IPS-20b (cell line): ENCODE data around the gene IFITM2.

Experiments used
- H3K27ac ChIP-seq: one replicate; pipeline ENCODE4 v1.5.1; 2013; ENCODE audit warnings: low read length
- H3K27me3 ChIP-seq: 2 replicates; pipeline ENCODE4 v1.6.1; 2013; ENCODE audit warnings: mild to moderate bottlenecking, low read length, inconsistent platforms; ENCODE audit not compliant: insufficient read depth
- H3K36me3 ChIP-seq: 2 replicates; pipeline ENCODE4 v1.6.1; 2013; ENCODE audit warnings: low read depth, mild to moderate bottlenecking, inconsistent platforms, low read length, moderate library complexity; ENCODE audit not compliant: insufficient read depth
- H3K4me1 ChIP-seq: 2 replicates; pipeline ENCODE4 v1.6.1; 2013; ENCODE audit warnings: mild to moderate bottlenecking, control low read depth, inconsistent platforms, low read length, moderate library complexity; ENCODE audit not compliant: insufficient read depth
- H3K4me3 ChIP-seq: 2 replicates; pipeline ENCODE4 v1.5.1; 2013; ENCODE audit warnings: mild to moderate bottlenecking, low read length, inconsistent platforms
- H3K9ac ChIP-seq: 2 replicates; pipeline ENCODE4 v1.6.1; 2013; ENCODE audit warnings: low read depth, mild to moderate bottlenecking, inconsistent platforms, low read length, moderate library complexity
- H3K9me3 ChIP-seq: 2 replicates; pipeline ENCODE4 v1.6.1; 2013; ENCODE audit warnings: mild to moderate bottlenecking, low read depth, low read length, inconsistent platforms; ENCODE audit not compliant: insufficient read depth

IFITM2 gene

GRCh38 chr11:272931-273198 is 34.8 kb upstream of the IFITM2 start:
- no peak overlapping the region for H3K9ac ChIP-seq
- no peaks in the 10 kb centered on the region for H3K9me3 ChIP-seq
- H3K4me1 ChIP-seq, result peaks cover 5% of the 10 kb centered on the region; the same call in 1 of the 2 replicates
- no peak overlapping the region for H3K4me3 ChIP-seq
- no peak overlapping the region for H3K27ac ChIP-seq
- H3K36me3 ChIP-seq, result no peaks in the 10 kb centered on the region
- peaks cover 10% of the 10 kb centered on the region; the same call in 1 of the 2 replicates for H3K27me3 ChIP-seq

DNA sequence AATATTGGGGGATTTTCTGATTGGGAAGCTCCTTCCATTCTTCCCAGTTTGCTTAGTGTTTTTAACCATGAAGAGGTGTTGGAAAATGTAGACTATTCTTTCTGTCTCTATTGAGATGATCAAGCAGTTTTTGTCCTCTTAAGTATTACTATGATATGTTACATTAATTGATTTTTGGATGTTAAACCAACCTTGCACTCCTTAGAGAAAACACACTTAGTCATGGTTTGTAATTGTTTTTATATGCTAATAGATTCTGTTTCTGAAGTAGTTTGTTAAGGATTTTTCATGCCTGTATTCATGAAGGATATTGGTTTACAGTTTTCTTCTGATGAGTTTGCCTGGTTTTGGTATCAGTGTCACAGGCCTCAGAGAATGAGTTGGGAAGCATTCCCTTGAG is 31.4 kb upstream of the IFITM2 start:
- no peak overlapping the region for H3K4me3 ChIP-seq
- no peak overlapping the region for H3K9ac ChIP-seq
- H3K27me3 ChIP-seq, result peaks cover 38% of the 10 kb centered on the region
- H3K9me3 ChIP-seq, result no peaks in the 10 kb centered on the region
- no peaks in the 10 kb centered on the region for H3K36me3 ChIP-seq
- no peaks in the 10 kb centered on the region; the same call in 1 of the 2 replicates for H3K4me1 ChIP-seq
- H3K27ac ChIP-seq, result no peak overlapping the region

- Histone ChIP-seq H3K36me3 (no peaks in the 10 kb centered on the region), H3K4me3 (no peak within 1 kb of the TSS), H3K9ac (no peak within 1 kb of the TSS), H3K27ac (no peak within 1 kb of the TSS), H3K27me3 (peaks cover 57% of the 10 kb centered on the region), H3K9me3 (no peaks in the 10 kb centered on the region), H3K4me1 (no peaks in the 10 kb centered on the region; the same call in 1 of the 2 replicates)
These were observed 29.3 kb upstream of the IFITM2 start, which contains the start of gene NLRP6 for GRCh38 chr11:278001-278951. NLRP6 (plus strand) TSS chr11:278407; CDS start chr11:278570, 163 bp downstream.

DNA sequence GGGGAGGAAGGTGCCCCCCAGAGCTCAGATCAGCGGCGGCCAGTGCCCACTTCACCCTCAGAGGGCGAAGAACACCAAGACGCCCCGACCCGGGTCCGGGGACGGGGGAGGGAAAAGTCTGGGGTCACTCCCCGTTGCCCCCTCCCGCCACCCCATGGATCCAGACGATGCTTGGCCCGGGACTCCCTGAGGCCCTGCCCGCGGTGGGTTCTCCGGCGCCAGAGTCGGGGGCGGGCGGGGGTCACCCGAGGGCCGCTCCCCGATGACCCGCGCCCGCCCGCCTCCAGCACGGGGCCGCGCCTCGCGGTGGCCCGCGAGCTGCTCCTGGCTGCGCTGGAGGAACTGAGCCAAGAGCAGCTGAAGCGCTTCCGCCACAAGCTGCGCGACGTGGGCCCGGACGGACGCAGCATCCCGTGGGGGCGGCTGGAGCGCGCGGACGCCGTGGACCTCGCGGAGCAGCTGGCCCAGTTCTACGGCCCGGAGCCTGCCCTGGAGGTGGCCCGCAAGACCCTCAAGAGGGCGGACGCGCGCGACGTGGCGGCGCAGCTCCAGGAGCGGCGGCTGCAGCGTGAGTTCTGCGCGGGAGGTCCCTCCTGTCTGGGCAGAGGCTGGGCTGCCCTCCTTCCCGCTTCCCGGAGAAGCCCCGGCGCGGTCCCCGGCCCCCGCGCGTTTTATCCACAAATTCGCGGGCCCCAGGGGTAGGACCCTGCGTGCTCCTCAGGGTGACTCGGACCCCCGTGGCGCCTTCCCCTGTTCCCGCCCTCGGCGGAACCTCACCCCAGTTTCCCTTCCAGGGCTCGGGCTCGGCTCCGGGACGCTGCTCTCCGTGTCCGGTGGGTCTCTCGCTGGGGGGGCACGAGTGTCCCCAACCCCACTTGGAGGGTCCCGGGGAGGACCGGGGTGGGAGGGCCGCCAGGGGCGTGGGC is 28.3 kb upstream of the IFITM2 start:
- Histone ChIP-seq H3K9ac (no peak overlapping the region), H3K4me3 (peak overlapping the region; percentile 13; the same call in 1 of the 2 replicates), H3K27me3 (peaks cover 57% of the 10 kb centered on the region), H3K4me1 (no peaks in the 10 kb centered on the region; the same call in 1 of the 2 replicates), H3K36me3 (no peaks in the 10 kb centered on the region), H3K9me3 (no peaks in the 10 kb centered on the region), H3K27ac (no peak overlapping the region)

DNA sequence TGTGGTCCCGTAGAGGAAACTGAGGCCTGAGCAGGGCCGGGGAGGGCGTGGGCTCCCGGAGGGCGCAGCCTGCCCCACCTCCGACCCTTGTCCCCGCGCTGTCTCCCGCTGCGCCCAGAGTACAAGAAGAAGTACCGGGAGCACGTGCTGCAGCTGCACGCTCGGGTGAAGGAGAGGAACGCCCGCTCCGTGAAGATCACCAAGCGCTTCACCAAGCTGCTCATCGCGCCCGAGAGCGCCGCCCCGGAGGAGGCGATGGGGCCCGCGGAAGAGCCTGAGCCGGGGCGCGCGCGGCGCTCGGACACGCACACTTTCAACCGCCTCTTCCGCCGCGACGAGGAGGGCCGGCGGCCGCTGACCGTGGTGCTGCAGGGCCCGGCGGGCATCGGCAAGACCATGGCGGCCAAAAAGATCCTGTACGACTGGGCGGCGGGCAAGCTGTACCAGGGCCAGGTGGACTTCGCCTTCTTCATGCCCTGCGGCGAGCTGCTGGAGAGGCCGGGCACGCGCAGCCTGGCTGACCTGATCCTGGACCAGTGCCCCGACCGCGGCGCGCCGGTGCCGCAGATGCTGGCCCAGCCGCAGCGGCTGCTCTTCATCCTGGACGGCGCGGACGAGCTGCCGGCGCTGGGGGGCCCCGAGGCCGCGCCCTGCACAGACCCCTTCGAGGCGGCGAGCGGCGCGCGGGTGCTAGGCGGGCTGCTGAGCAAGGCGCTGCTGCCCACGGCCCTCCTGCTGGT is 27.5 kb upstream of the IFITM2 start:
- H3K9me3 ChIP-seq, result no peaks in the 10 kb centered on the region
- no peak overlapping the region for H3K27ac ChIP-seq
- no peak overlapping the region for H3K9ac ChIP-seq
- H3K4me3 ChIP-seq, result peak overlapping the region; percentile 13; the same call in 1 of the 2 replicates
- no peaks in the 10 kb centered on the region; the same call in 1 of the 2 replicates for H3K4me1 ChIP-seq
- H3K27me3 ChIP-seq, result peaks cover 57% of the 10 kb centered on the region
- no peaks in the 10 kb centered on the region for H3K36me3 ChIP-seq

- H3K9ac ChIP-seq, result no peak overlapping the region
- no peaks in the 10 kb centered on the region for H3K4me1 ChIP-seq
- H3K4me3 ChIP-seq, result no peak overlapping the region
- no peak overlapping the region for H3K27ac ChIP-seq
- no peaks in the 10 kb centered on the region for H3K36me3 ChIP-seq
- H3K27me3 ChIP-seq, result peaks cover 57% of the 10 kb centered on the region
- no peaks in the 10 kb centered on the region for H3K9me3 ChIP-seq
These were observed 26.7 kb upstream of the IFITM2 start for GRCh38 chr11:280706-281485.

DNA sequence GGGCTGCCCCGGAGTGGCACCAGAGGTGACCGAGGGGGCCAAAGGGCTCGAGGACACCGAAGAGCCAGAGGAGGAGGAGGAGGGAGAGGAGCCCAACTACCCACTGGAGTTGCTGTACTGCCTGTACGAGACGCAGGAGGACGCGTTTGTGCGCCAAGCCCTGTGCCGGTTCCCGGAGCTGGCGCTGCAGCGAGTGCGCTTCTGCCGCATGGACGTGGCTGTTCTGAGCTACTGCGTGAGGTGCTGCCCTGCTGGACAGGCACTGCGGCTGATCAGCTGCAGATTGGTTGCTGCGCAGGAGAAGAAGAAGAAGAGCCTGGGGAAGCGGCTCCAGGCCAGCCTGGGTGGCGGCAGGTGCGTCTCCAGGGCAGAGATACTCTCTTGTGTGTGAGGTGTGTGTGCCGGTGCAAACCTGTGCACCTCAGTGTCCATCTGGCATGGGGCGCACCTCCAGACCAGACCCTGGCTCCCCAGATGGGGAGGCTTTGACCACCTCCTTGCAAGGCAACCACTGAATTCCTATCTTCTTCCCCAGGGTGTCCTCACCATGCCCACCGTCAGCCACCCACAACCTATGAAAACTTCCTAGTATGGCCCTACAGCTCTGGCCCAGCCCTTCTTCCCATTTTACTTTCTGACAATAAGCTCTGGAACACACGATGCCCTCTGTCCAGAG is 26.0 kb upstream of the IFITM2 start:
- Histone ChIP-seq H3K27ac (no peak overlapping the region), H3K9me3 (no peaks in the 10 kb centered on the region), H3K27me3 (peaks cover 57% of the 10 kb centered on the region), H3K4me3 (no peak overlapping the region), H3K9ac (no peak overlapping the region), H3K4me1 (no peaks in the 10 kb centered on the region), H3K36me3 (no peaks in the 10 kb centered on the region)

DNA sequence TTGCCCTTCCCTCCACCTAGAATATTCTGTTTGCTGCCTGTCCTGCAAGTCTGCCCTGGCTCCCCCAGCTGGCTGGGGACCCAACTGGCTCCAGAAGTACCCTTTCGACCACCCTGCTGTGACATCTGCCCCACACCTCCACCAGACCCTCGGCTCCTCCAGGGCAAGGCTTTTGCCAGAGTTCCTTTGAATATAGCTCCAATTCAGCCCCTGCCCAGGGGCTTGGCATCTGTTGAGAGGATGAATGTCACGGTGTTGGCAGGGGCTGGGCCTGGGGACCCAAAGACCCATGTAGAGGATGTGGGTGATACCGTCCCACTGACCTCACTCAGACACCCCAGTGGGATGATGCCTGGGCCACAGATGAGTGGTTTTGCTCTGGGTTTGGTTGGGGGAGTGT is 25.4 kb upstream of the IFITM2 start:
- no peaks in the 10 kb centered on the region for H3K9me3 ChIP-seq
- no peak overlapping the region for H3K4me3 ChIP-seq
- no peak overlapping the region for H3K27ac ChIP-seq
- H3K27me3 ChIP-seq, result peaks cover 60% of the 10 kb centered on the region
- H3K9ac ChIP-seq, result no peak overlapping the region
- no peaks in the 10 kb centered on the region for H3K36me3 ChIP-seq
- no peaks in the 10 kb centered on the region for H3K4me1 ChIP-seq

DNA sequence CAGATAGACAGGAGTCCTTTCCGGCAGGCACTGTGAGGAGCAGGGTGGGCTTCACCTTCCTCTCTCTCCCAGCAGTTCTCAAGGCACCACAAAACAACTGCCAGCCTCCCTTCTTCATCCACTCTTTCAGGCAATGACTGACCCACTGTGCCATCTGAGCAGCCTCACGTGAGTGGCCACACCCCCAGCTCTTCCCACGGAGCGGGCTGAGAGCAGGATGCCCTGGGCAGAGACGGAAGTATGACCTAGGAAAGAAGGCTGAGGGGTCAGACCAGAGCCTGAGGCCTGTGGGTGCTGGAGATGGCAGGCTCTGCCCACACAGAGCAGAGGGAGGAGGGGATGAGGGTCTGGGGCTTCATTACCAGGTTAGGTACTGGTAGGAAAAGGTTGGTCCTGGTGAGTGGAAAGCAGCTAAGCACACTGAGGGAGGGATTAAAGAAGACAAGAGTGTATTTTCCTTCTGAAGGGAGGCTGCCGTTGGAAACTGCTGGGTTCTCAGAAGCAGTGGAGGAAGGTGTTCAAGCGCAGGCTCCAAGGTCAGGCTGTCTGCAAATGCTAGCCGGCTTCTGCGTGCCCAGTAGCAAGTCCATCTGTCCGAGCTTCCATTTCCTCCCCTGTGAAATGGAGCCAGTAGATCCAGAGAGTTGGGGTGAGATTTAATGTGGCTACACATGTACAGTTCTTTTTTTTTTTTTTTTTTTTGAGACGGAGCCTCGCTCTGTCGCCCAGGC is 24.8 kb upstream of the IFITM2 start:
- Histone ChIP-seq H3K9me3 (no peaks in the 10 kb centered on the region), H3K27me3 (peaks cover 62% of the 10 kb centered on the region), H3K4me1 (no peaks in the 10 kb centered on the region), H3K9ac (no peak overlapping the region), H3K27ac (no peak overlapping the region), H3K4me3 (no peak overlapping the region), H3K36me3 (no peaks in the 10 kb centered on the region)
